B cell (primary cell): ENCODE data around the gene TOP2B. TPM values are rescaled to one million over a fixed set of nuclear protein-coding genes. Genes with fewer than 3 reads are reported as not detected.

Experiments
- ATAC-seq: fragments of 200-7000 bp; cut with Tn5 transposase; one replicate; pipeline ENCODE4 v1.10.0; 2021; ENCODE audit warnings: low read depth, mild to moderate bottlenecking, moderate number of reproducible peaks, moderate library complexity
- CTCF ChIA-PET: fragments of 350-600 bp; sonication (Branson Sonifier 250); formaldehyde crosslinking; loops from one replicate; lab custom pipeline; 2021; ENCODE audit warnings: antibody characterized with exemption, inconsistent platforms; lab: Charles Lee
- POLR2A ChIA-PET: fragments of 350-600 bp; sonication (Branson Sonifier 250); formaldehyde crosslinking; loops from one replicate; lab custom pipeline; 2021; ENCODE audit warnings: antibody characterized with exemption; lab: Charles Lee
- DNase-seq: peaks from one replicate; pipeline ENCODE4 v3.0.0; 2013
- H2AFZ ChIP-seq: 2 replicates; pipeline ENCODE4 v1.6.1; 2012; ENCODE audit warnings: mild to moderate bottlenecking, low read depth, low read length; ENCODE audit not compliant: insufficient read depth, poor library complexity, severe bottlenecking
- H3K27ac ChIP-seq, 2 donors: 1 replicate in 1 of 2; 2 replicates in 1 of 2; pipeline ENCODE4 v1.5.1; 2012 to 2013; ENCODE audit warnings: low read length in 2 of 2, mild to moderate bottlenecking in 2 of 2, moderate library complexity in 1 of 2
- H3K27me3 ChIP-seq, 4 experiments: fragments of 200-600 bp in 1 of 4; sonication (generic) in 1 of 4; replicated peaks in 1 of 4; 1 replicate in 2 of 4; 2 replicates in 2 of 4; pipeline versions ENCODE4 v1.6.1 to v1.7.0; 2013 to 2016; ENCODE audit warnings: low read length in 3 of 4, mild to moderate bottlenecking in 2 of 4, mixed read lengths in 1 of 4, moderate library complexity in 1 of 4; ENCODE audit not compliant: insufficient read depth in 4 of 4, control insufficient read depth in 3 of 4; ENCODE audit errors: control extremely low read depth in 1 of 4
- H3K36me3 ChIP-seq, 2 experiments: replicated peaks in 1 of 2; 1 replicate in 1 of 2; 2 replicates in 1 of 2; pipeline versions ENCODE4 v1.6.1 to v1.7.1; 2013; ENCODE audit warnings: low read length in 1 of 2; ENCODE audit not compliant: insufficient read depth in 2 of 2, control insufficient read depth in 1 of 2; ENCODE audit errors: control extremely low read depth in 1 of 2, extremely low read depth in 1 of 2
- H3K4me1 ChIP-seq, 2 donors: fragments of 200-600 bp in 1 of 2; sonication (generic) in 1 of 2; 1 replicate in 1 of 2; 2 replicates in 1 of 2; pipeline versions ENCODE4 v1.5.1 to v1.6.1; 2013 to 2017; ENCODE audit warnings: low read length in 2 of 2; ENCODE audit not compliant: control insufficient read depth in 2 of 2, insufficient read depth in 2 of 2
- H3K4me2 ChIP-seq: replicated peaks from 2 replicates; pipeline ENCODE3; 2012; ENCODE audit warnings: mild to moderate bottlenecking, low read depth, low read length; ENCODE audit not compliant: poor library complexity, severe bottlenecking
- H3K4me3 ChIP-seq, 5 experiments: fragments of 200-600 bp in 1 of 5; sonication (generic) in 1 of 5; 1 replicate in 3 of 5; 2 replicates in 2 of 5; pipeline versions ENCODE4 v1.5.1 to v1.7.0; 2011 to 2016; ENCODE audit warnings: low read length in 4 of 5, mild to moderate bottlenecking in 4 of 5, low read depth in 2 of 5, control low read depth in 1 of 5, moderate library complexity in 1 of 5; ENCODE audit not compliant: insufficient read depth in 1 of 5; ENCODE audit errors: control extremely low read depth in 1 of 5, extremely low read depth in 1 of 5
- H3K79me2 ChIP-seq: fragments of 200-600 bp; sonication (generic); one replicate; pipeline ENCODE4 v1.6.0; 2016; ENCODE audit warnings: low read length; ENCODE audit not compliant: control insufficient read depth, insufficient read depth
- H3K9ac ChIP-seq: fragments of 200-600 bp; sonication (generic); 2 replicates; pipeline ENCODE4 v1.6.1; 2017; ENCODE audit warnings: mild to moderate bottlenecking, low read length, moderate library complexity
- H3K9me3 ChIP-seq, 3 donors: one replicate each; pipeline versions ENCODE4 v1.6.1 to v1.7.1; 2013; ENCODE audit warnings: low read length in 2 of 3; ENCODE audit not compliant: control insufficient read depth in 2 of 3, insufficient read depth in 1 of 3; ENCODE audit errors: control extremely low read depth in 1 of 3
- H4K20me1 ChIP-seq: 2 replicates; pipeline ENCODE4 v1.6.0; 2012; ENCODE audit warnings: mild to moderate bottlenecking, low read length; ENCODE audit not compliant: insufficient read depth, control insufficient read depth, poor library complexity, severe bottlenecking
- H3K27ac Mint-ChIP-seq: one replicate; pipeline ENCODE4 v1.8.0; 2021; ENCODE audit warnings: mixed read lengths
- H3K27me3 Mint-ChIP-seq: one replicate; pipeline ENCODE4 v1.8.0; 2021; ENCODE audit warnings: mixed read lengths
- H3K4me1 Mint-ChIP-seq: one replicate; pipeline ENCODE4 v1.8.0; 2021; ENCODE audit warnings: mixed read lengths
- H3K4me3 Mint-ChIP-seq: one replicate; pipeline ENCODE4 v1.8.0; 2021; ENCODE audit warnings: mixed read lengths
- H3K9me3 Mint-ChIP-seq: one replicate; pipeline ENCODE4 v1.8.0; 2022; ENCODE audit warnings: mixed read lengths; ENCODE audit not compliant: insufficient read depth
- EZH2 ChIP-seq: IDR thresholded peaks from 2 replicates; pipeline ENCODE4 v1.6.1; 2012; ENCODE audit warnings: borderline replicate concordance, low read depth, mild to moderate bottlenecking, moderate library complexity, low read length; ENCODE audit not compliant: insufficient read depth, poor library complexity, severe bottlenecking
- whole genome bisulfite sequencing: methylation state at CpG from one replicate; pipeline ENCODE4 v1.1.5; 2013; ENCODE audit warnings: missing lambda C conversion rate; ENCODE audit not compliant: insufficient coverage; 5-methylcytosine and 5-hydroxymethylcytosine counted together
- intact Hi-C: fragments of 100-400 bp; cut with micrococcal nuclease; formaldehyde crosslinking; loops from one replicate; pipeline ENCODE4 v1.10.0; 2022
- polyA plus RNA-seq: library from polyadenylated mRNA; depleted of rRNA; stranded (reverse); fragments of >200 nt; gene quantifications from 2 replicates; pipeline ENCODE4 v1.2.3, GENCODE V29; 2012
- total RNA-seq, 2 donors: library from RNA; stranded (reverse); fragments of 120-200 nt in 1 of 2; gene quantifications; 1 replicate in 1 of 2; 2 replicates in 1 of 2; pipeline versions ENCODE4 v1.2.3 to v1.2.4, GENCODE V29; 2013 to 2022
- TF ChIP-seq, protein P1 (sequence below): fragments of 200-600 bp; IDR thresholded peaks from one replicate; pipeline ENCODE4 v1.8.0; 2022; ENCODE audit warnings: antibody characterized with exemption, mild to moderate bottlenecking

TOP2B gene
- total and polyA plus RNA-seq, 2 donors (not counting 1 experiment from before 2014, with no cell fraction given): 22.2 to 149 TPM

DNA sequence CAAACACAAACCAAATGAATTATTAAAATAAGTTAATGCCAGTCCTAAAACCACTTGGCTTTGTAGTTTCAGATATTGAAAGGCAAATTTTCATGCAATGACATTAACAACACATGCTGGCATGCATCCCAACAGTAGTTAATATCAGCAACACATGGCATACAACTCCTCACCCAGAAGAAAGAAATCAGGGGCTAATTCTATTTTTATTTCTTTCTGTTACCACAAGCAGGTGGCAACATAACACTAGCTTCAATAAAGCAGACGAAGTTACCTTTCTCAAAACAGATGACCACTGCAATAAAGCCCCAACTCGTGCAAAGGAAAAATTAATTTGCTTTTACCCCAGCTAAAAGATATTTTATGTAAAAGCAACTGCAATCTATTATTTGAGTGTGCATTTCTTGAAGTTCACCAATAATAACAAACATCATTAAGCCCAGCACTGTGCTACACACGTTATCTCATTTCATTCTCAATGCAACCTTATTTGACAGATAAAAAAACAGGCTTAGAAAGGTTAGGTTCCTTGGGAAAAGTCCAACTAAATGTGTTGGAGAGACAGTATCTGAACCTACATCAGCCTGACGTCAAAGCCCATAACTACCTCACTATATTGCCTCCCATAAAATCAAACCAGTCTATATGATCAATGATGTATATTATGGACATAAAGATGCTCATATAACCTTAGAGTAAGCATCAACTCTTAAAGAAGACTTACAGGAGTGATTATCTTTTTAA lies 2.8 kb downstream of the TOP2B start:
- ChIA-PET CTCF (interaction anchor here (0.6 to 7.1 kb wide), 7 partner anchors 9 to 1051 kb away, joined by 3 to 47 read pairs (median 4); no protein-coding TSS in a partner anchor), POLR2A (interaction anchor here (1.1 kb wide), 1 partner anchor 121 kb away, joined by 5 read pairs; the partner anchor contains the start of gene NGLY1)
- WGBS: no CpG with 5 or more reads among the region's 4 CpGs
- Histone ChIP-seq H3K27ac (peak overlapping the region in 1 of 2 donors; percentile 96), H3K9me3 (no peaks in the 10 kb centered on the region), H4K20me1 (peaks cover 18% of the 10 kb centered on the region), H3K4me1 (peaks cover 41 to 67% of the 10 kb centered on the region in 2 donors), H2AFZ (no peak overlapping the region), H3K4me2 (peak overlapping the region; percentile 78), H3K4me3 (peak overlapping the region in 1 of 5 experiments; percentile 96), H3K79me2 (peaks cover 92% of the 10 kb centered on the region), H3K27me3 (no peaks in the 10 kb centered on the region), H3K36me3 (no peaks in the 10 kb centered on the region), H3K9ac (peak overlapping the region; percentile 19)
- H3K4me3 Mint-ChIP-seq: peak overlapping the region; percentile 63
- no peak for DNase-seq
- no peak for TF ChIP-seq EZH2
- TF ChIP-seq, protein P1, sequence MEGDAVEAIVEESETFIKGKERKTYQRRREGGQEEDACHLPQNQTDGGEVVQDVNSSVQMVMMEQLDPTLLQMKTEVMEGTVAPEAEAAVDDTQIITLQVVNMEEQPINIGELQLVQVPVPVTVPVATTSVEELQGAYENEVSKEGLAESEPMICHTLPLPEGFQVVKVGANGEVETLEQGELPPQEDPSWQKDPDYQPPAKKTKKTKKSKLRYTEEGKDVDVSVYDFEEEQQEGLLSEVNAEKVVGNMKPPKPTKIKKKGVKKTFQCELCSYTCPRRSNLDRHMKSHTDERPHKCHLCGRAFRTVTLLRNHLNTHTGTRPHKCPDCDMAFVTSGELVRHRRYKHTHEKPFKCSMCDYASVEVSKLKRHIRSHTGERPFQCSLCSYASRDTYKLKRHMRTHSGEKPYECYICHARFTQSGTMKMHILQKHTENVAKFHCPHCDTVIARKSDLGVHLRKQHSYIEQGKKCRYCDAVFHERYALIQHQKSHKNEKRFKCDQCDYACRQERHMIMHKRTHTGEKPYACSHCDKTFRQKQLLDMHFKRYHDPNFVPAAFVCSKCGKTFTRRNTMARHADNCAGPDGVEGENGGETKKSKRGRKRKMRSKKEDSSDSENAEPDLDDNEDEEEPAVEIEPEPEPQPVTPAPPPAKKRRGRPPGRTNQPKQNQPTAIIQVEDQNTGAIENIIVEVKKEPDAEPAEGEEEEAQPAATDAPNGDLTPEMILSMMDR: peak; percentile 50
- H3K27ac Mint-ChIP-seq: peak overlapping the region; percentile 4
- intact Hi-C loops: loop anchor here (1.0 to 10.0 kb wide), 6 partner anchors 13 to 1857 kb away; partner anchors contain the start of genes NKIRAS1, RPL15 and UBE2E1
- no peaks in the 10 kb centered on the region for H3K27me3 Mint-ChIP-seq
- H3K4me1 Mint-ChIP-seq: peaks cover 67% of the 10 kb centered on the region
- no peak for ATAC-seq
- no peaks in the 10 kb centered on the region for H3K9me3 Mint-ChIP-seq

GRCh38 chr3:25658836-25659235 lies 5.9 kb downstream of the TOP2B start:
- peaks cover 36 to 76% of the 10 kb centered on the region in 2 donors for H3K4me1 ChIP-seq

More at GRCh38 chr3:25658836-25659235, 5.9 kb downstream of the TOP2B start:
- ATAC-seq (no peak), DNase-seq (no peak)
- Histone ChIP-seq H3K27ac (peak overlapping the region in 1 of 2 donors; percentile 37), H3K9ac (peak overlapping the region; percentile 4), H3K4me3 (no peak overlapping the region), H4K20me1 (peaks cover 43% of the 10 kb centered on the region), H3K27me3 (no peaks in the 10 kb centered on the region), H3K4me2 (peak overlapping the region; percentile 37), H3K9me3 (no peaks in the 10 kb centered on the region), H2AFZ (no peak overlapping the region), H3K79me2 (peaks cover 99% of the 10 kb centered on the region), H3K36me3 (no peaks in the 10 kb centered on the region)
- ChIA-PET POLR2A (no interaction called here), CTCF (interaction anchor here (0.8 to 7.1 kb wide), 3 partner anchors 10 to 1709 kb away, joined by 3 to 47 read pairs (median 18); no protein-coding TSS in a partner anchor)
- TF ChIP-seq, protein P1: no peak
- TF ChIP-seq EZH2: no peak
- H3K27me3 Mint-ChIP-seq: no peaks in the 10 kb centered on the region
- WGBS: 40% methylated on average over 1 of the region's 1 CpG
- peak overlapping the region; percentile 35 for H3K27ac Mint-ChIP-seq
- H3K4me1 Mint-ChIP-seq: peaks cover 75% of the 10 kb centered on the region
- intact Hi-C loops: no loop called here
- peak overlapping the region; percentile 36 for H3K4me3 Mint-ChIP-seq
- H3K9me3 Mint-ChIP-seq: no peaks in the 10 kb centered on the region
